H7 (cell line): ENCODE results near the gene TCF7L2. TPM values are rescaled to one million over a fixed set of nuclear protein-coding genes. Genes with fewer than 3 reads are reported as not detected.
A peak's percentile ranks its signal among the peaks of the same experiment; 100 is the strongest.

Source experiments
- DNase-seq: peaks from one replicate; pipeline ENCODE4 v3.0.0; 2012
- H3K27me3 ChIP-seq: 2 replicates; pipeline ENCODE4 v1.6.0; 2011; ENCODE audit warnings: mild to moderate bottlenecking, low read length; ENCODE audit not compliant: control insufficient read depth, insufficient read depth
- H3K36me3 ChIP-seq: replicated peaks from 2 replicates; pipeline ENCODE4 v1.5.1; 2011; ENCODE audit warnings: low read length; ENCODE audit not compliant: control insufficient read depth, insufficient read depth
- H3K4me3 ChIP-seq: 2 replicates; pipeline ENCODE4 v1.5.1; 2011; ENCODE audit warnings: low read depth, mild to moderate bottlenecking, control low read depth, low read length, moderate library complexity; ENCODE audit not compliant: insufficient read depth
- total RNA-seq: library from RNA; depleted of rRNA; stranded (reverse); fragments of >200 nt; shearing (Covaris generic); gene quantifications from 2 replicates; pipeline ENCODE4 v1.2.3, GENCODE V29; 2014

Gene TCF7L2
- total RNA-seq, 1 experiment from 2014 or later = 10.1 TPM

- no peak for DNase-seq
- no peaks in the 10 kb centered on the region for H3K36me3 ChIP-seq
- H3K4me3 ChIP-seq = no peak overlapping the region
- no peaks in the 10 kb centered on the region for H3K27me3 ChIP-seq
Measured at GRCh38 chr10:113111260-113111659, 161.2 kb downstream of the TCF7L2 start.

- DNase-seq = no peak
- no peak overlapping the region for H3K4me3 ChIP-seq
Measured at GRCh38 chr10:113111900-113112853, 162.1 kb downstream of the TCF7L2 start.

GRCh38 chr10:113113241-113113640, 163.2 kb downstream of the TCF7L2 start:
- no peak for DNase-seq
- H3K27me3 ChIP-seq = no peaks in the 10 kb centered on the region

More at GRCh38 chr10:113111900-113112853, 162.1 kb downstream of the TCF7L2 start:
- Histone ChIP-seq H3K36me3 (no peaks in the 10 kb centered on the region), H3K27me3 (no peaks in the 10 kb centered on the region)

GRCh38 chr10:113113918-113114317, 163.9 kb downstream of the TCF7L2 start:
- Histone ChIP-seq H3K4me3 (no peak overlapping the region), H3K27me3 (no peaks in the 10 kb centered on the region), H3K36me3 (no peaks in the 10 kb centered on the region)
- DNase-seq = no peak

More at GRCh38 chr10:113113241-113113640, 163.2 kb downstream of the TCF7L2 start:
- Histone ChIP-seq H3K4me3 (no peak overlapping the region), H3K36me3 (no peaks in the 10 kb centered on the region)

GRCh38 chr10:113115556-113115955, 165.5 kb downstream of the TCF7L2 start:
- Histone ChIP-seq H3K4me3 (no peak overlapping the region), H3K27me3 (no peaks in the 10 kb centered on the region), H3K36me3 (no peaks in the 10 kb centered on the region)
- DNase-seq = no peak

GRCh38 chr10:113118882-113119281, 168.8 kb downstream of the TCF7L2 start:
- no peak overlapping the region for H3K4me3 ChIP-seq
- no peaks in the 10 kb centered on the region for H3K27me3 ChIP-seq

GRCh38 chr10:113119801-113120200, 169.8 kb downstream of the TCF7L2 start:
- no peaks in the 10 kb centered on the region for H3K36me3 ChIP-seq
- H3K27me3 ChIP-seq = no peaks in the 10 kb centered on the region
- no peak overlapping the region for H3K4me3 ChIP-seq
- DNase-seq = no peak

More at GRCh38 chr10:113118882-113119281, 168.8 kb downstream of the TCF7L2 start:
- no peaks in the 10 kb centered on the region for H3K36me3 ChIP-seq
- no peak for DNase-seq

- Histone ChIP-seq H3K36me3 (no peaks in the 10 kb centered on the region), H3K4me3 (no peak overlapping the region), H3K27me3 (no peaks in the 10 kb centered on the region)
- no peak for DNase-seq
Measured at GRCh38 chr10:113121153-113121552, 171.1 kb downstream of the TCF7L2 start.

GRCh38 chr10:113122947-113123346, 172.9 kb downstream of the TCF7L2 start:
- DNase-seq = no peak
- no peak overlapping the region for H3K4me3 ChIP-seq
- H3K27me3 ChIP-seq = no peaks in the 10 kb centered on the region
- no peaks in the 10 kb centered on the region for H3K36me3 ChIP-seq

GRCh38 chr10:113124724-113125123, 174.7 kb downstream of the TCF7L2 start:
- DNase-seq = no peak
- no peaks in the 10 kb centered on the region for H3K36me3 ChIP-seq
- H3K4me3 ChIP-seq = no peak overlapping the region
- no peaks in the 10 kb centered on the region for H3K27me3 ChIP-seq

- Histone ChIP-seq H3K4me3 (no peak overlapping the region), H3K27me3 (no peaks in the 10 kb centered on the region), H3K36me3 (no peaks in the 10 kb centered on the region)
- no peak for DNase-seq
Measured at GRCh38 chr10:113125612-113126011, 175.6 kb downstream of the TCF7L2 start.

GRCh38 chr10:113126229-113127201, 176.5 kb downstream of the TCF7L2 start:
- H3K36me3 ChIP-seq = no peaks in the 10 kb centered on the region
- H3K4me3 ChIP-seq = peak overlapping the region; percentile 8; the same call in 1 of the 2 replicates
- DNase-seq = peak; percentile 87
- no peaks in the 10 kb centered on the region for H3K27me3 ChIP-seq

- H3K36me3 ChIP-seq = no peaks in the 10 kb centered on the region
- no peaks in the 10 kb centered on the region for H3K27me3 ChIP-seq
- no peak for DNase-seq
- no peak overlapping the region for H3K4me3 ChIP-seq
Measured at GRCh38 chr10:113127261-113127900, 177.3 kb downstream of the TCF7L2 start.

GRCh38 chr10:113127901-113128283, 177.8 kb downstream of the TCF7L2 start:
- H3K27me3 ChIP-seq = no peaks in the 10 kb centered on the region
- H3K36me3 ChIP-seq = no peaks in the 10 kb centered on the region
- no peak overlapping the region for H3K4me3 ChIP-seq
- DNase-seq = no peak
